ENCODE results near the gene TNK1. TPM values are rescaled to one million over a fixed set of nuclear protein-coding genes. Genes with fewer than 3 reads are reported as not detected.

The TNK1 gene
- total and polyA plus RNA-seq, 3 donors from 2014 or later, result 3.7 to 6.8 (median 4.0) TPM

DNA sequence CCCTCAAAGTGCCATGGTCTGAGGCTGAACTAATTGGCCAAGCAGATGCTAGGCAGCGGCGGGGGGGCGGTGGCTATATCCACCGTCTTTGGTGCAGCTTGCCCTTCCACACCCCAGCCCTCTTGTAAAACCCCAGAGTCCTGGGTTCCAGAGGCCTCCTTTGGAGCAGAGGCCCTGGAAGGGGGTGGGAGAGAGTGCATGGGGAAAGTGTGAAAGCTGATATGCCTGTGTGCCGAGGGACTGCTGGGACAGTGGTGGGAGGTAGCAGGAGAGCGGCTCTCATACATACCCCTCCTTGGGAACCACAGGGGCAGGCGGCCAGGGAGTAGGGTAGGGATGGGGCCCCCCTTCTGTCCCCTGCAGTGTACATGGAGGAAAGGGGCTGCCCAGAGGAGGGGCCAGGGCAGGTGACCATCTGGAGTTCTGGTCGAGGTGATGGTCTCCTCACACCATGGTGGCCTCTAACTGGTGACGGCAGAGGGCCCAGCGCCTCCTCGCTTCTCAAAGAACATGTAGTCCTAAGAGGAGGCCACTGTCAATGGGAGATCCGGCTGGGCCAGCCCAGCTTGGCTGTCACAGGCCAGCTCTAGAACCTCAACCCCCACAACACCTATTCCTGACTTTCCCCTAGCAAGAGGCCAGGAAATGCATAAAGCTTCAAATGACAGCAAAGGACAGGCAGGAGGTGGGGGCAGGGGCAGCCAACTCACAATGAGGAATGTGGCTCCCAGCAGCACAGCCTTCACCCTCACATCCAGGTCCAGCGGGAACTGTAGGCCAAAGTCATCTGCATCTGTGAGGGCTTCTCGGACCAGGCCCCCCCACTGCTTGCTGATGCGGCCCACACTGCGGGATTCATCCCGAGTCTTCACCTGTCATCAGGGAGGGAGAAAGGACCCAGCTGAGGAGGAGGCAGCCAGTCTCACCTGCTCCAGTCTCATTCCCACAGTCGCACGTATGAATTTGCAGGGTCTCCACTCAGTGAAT is 9.3 kb downstream of the TNK1 start:
- TF ChIP-seq, protein P1, sequence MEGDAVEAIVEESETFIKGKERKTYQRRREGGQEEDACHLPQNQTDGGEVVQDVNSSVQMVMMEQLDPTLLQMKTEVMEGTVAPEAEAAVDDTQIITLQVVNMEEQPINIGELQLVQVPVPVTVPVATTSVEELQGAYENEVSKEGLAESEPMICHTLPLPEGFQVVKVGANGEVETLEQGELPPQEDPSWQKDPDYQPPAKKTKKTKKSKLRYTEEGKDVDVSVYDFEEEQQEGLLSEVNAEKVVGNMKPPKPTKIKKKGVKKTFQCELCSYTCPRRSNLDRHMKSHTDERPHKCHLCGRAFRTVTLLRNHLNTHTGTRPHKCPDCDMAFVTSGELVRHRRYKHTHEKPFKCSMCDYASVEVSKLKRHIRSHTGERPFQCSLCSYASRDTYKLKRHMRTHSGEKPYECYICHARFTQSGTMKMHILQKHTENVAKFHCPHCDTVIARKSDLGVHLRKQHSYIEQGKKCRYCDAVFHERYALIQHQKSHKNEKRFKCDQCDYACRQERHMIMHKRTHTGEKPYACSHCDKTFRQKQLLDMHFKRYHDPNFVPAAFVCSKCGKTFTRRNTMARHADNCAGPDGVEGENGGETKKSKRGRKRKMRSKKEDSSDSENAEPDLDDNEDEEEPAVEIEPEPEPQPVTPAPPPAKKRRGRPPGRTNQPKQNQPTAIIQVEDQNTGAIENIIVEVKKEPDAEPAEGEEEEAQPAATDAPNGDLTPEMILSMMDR (IDR thresholded peaks at IDR 0.05), result no peak
- no peak for TF ChIP-seq POLR2A (IDR thresholded peaks at IDR 0.05)
- no peak overlapping the region for H3K27ac ChIP-seq
- intact Hi-C loops (cut with DNase I; ENCODE audit: low total_unique reads), result no loop called here
- no peaks in the 10 kb centered on the region for H3K36me3 ChIP-seq (ENCODE audit: low read depth, missing control alignments)
- DNase-seq, result no peak
- H3K4me3 ChIP-seq, result no peak overlapping the region
- no peaks in the 10 kb centered on the region for H3K27me3 ChIP-seq
- no peaks in the 10 kb centered on the region for H3K9me3 ChIP-seq
- WGBS, 2 donors, result 83 to 85% methylated on average over 11 to 19 of the region's 19 CpGs
- H3K4me1 ChIP-seq, result peaks cover 13% of the 10 kb centered on the region

- 72 to 84% methylated on average over 2 of the region's 2 CpGs for WGBS, 2 donors
- Histone ChIP-seq H3K27ac (no peak overlapping the region), H3K9me3 (no peaks in the 10 kb centered on the region), H3K27me3 (no peaks in the 10 kb centered on the region), H3K36me3 (ENCODE audit: low read depth, missing control alignments) (no peaks in the 10 kb centered on the region), H3K4me3 (no peak overlapping the region), H3K4me1 (peaks cover 15% of the 10 kb centered on the region)
- intact Hi-C loops (cut with DNase I; ENCODE audit: low total_unique reads), result no loop called here
- TF ChIP-seq, protein P1 (IDR thresholded peaks at IDR 0.05), result no peak
- no peak for TF ChIP-seq POLR2A (IDR thresholded peaks at IDR 0.05)
- no peak for DNase-seq
Measured at GRCh38 chr17:7391307-7391706, 10.4 kb downstream of the TNK1 start.

- no peaks in the 10 kb centered on the region for H3K36me3 ChIP-seq (ENCODE audit: low read depth, missing control alignments)
- H3K4me3 ChIP-seq, result no peak overlapping the region
- no peak overlapping the region for H3K27ac ChIP-seq
- H3K4me1 ChIP-seq, result peaks cover 15% of the 10 kb centered on the region
- TF ChIP-seq, protein P1 (IDR thresholded peaks at IDR 0.05), result no peak
- WGBS, 2 donors, result 62 to 68% methylated on average over 14 to 42 of the region's 42 CpGs
- no peaks in the 10 kb centered on the region for H3K27me3 ChIP-seq
- intact Hi-C loops (cut with DNase I; ENCODE audit: low total_unique reads), result no loop called here
- no peaks in the 10 kb centered on the region for H3K9me3 ChIP-seq
- DNase-seq, result no peak
Measured at GRCh38 chr17:7392696-7393612, 12.1 kb downstream of the TNK1 start.

DNA sequence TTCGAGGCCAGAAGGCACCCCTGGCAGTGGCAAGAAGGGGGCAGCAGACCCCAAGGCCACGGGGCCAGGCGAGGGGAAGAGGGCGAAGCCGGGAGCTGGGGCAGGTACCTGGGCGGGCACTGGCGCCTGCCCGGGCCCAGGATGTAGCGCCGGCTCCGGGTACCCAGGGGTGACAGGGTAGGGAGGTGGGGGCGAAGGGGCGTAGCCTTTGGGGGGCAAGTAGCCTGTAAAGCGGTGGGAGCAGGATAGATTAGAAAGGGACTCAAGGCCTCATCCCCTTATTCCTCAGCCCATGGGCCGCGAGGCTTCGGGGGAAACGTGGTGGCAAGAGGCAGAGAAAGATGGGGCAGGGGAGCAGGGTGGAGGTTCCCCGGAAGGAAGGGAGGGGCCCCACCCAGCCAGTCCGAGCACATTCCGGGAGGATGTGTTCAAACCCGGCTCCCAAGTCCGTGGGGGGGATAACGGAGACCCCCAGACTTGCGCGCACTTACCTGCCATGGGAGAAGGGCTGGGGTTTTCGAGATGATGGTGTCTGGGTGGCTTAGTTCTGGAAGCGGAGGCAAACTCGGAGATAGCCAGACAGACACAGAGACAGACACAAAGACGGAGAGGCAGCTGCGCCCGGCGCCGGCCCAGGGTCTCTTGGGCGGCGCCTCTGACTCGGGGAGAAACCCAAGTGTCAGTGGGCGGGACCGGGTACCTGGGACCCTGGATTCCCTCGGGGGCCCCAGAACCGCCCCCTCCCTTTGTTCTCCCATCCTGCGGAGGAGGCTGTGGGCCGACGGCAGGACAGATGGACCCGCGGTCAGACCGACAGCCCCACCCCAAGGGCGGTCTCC is 12.9 kb downstream of the TNK1 start:
- DNase-seq, result no peak
- peak overlapping the region; percentile 72 to 82 for H3K4me3 ChIP-seq
- 3 to 8% methylated on average over 26 to 37 of the region's 48 CpGs for WGBS, 2 donors

More for the DNA sequence above, 12.9 kb downstream of the TNK1 start:
- no peaks in the 10 kb centered on the region for H3K36me3 ChIP-seq (ENCODE audit: low read depth, missing control alignments)
- no peaks in the 10 kb centered on the region for H3K27me3 ChIP-seq
- peak overlapping the region; percentile 84 to 92 for H3K27ac ChIP-seq
- H3K4me1 ChIP-seq, result peaks cover 15% of the 10 kb centered on the region
- intact Hi-C loops (cut with DNase I; ENCODE audit: low total_unique reads), result no loop called here
- H3K9me3 ChIP-seq, result no peaks in the 10 kb centered on the region
- TF ChIP-seq POLR2A (IDR thresholded peaks at IDR 0.05), result no peak
- TF ChIP-seq, protein P1 (IDR thresholded peaks at IDR 0.05), result no peak

Data from testis (tissue), 3 donors.